Testis (tissue), 2 donors: Measurements from ENCODE around the gene PRM3.

Source experiments
- CTCF ChIP-seq, 3 experiments: fragments of 450-650 bp in 2 of 3; fragments of 200-600 bp in 1 of 3; sonication (generic) in 1 of 3; IDR thresholded peaks; one replicate each; pipeline ENCODE4 v1.5.1; 2016 to 2019; ENCODE audit warnings: antibody characterized with exemption in 3 of 3, mild to moderate bottlenecking in 2 of 3, moderate library complexity in 1 of 3
- POLR2A ChIP-seq: fragments of 450-650 bp; IDR thresholded peaks from one replicate; pipeline ENCODE4 v1.6.1; 2017; ENCODE audit warnings: antibody characterized with exemption, mild to moderate bottlenecking, moderate library complexity

- no peak for TF ChIP-seq POLR2A
- no peak for TF ChIP-seq CTCF (IDR thresholded peaks at IDR 0.05)
Observed at GRCh38 chr16:11319529-11320146, 46.2 kb upstream of the PRM3 start.
